GM18861 (cell line): ENCODE measurements around the gene STAP2.
"Not testable (repeated sequence)": the region's sequence is repeated elsewhere in the genome, so short reads cannot be mapped to it uniquely, and the experiment has no call there.

Source experiments
- ATAC-seq: cut with Tn5 transposase; IDR thresholded peaks from one replicate; pipeline ENCODE4 v1.9.1; 2021; ENCODE audit not compliant: unreplicated experiment

STAP2 gene

DNA sequence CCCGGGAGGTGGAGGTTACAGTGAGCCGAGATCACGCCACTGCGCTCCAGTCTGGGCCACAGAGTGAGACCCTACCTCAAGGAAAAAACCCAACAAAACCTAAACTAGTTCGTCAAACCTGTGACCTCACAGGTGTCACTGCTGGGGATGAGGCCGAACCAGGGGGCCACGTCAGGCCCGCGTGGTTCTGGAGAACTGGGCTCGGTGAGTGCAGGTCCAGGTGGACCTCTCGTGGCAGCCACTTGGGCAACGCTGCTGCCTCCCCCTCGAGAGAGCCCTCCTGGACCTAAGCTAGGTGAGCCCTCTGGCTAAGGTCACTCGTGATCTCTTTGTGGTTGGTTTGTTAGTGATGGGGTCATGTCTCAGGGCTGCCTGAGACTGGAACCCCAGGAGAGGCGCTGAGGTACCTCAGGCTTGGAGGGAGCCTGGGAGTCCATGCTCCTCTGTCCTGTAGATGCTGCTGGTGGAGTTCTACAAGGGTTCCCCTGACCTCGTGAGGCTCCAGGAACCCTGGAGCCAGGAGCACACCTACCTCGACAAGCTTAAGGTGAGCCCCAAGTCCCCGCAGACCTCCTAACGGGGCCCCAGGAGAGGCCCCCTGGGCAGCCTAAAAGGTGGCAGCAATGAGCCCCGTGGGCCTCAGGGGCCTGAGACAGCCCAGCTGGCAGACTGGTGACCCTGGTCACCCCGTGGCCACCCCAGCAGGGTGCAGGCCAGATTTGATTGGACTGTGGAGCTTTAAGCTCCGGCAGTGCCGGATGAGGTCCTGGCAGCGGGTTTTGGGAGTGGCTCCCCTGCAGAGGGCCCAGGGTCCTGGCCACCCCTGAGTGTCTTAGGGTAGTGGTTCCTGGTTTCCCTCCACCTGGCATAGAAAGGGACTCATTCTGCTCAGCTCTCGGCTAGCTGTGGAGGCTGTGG lies 20.3 kb upstream of the STAP2 start:
- no peak for ATAC-seq

DNA sequence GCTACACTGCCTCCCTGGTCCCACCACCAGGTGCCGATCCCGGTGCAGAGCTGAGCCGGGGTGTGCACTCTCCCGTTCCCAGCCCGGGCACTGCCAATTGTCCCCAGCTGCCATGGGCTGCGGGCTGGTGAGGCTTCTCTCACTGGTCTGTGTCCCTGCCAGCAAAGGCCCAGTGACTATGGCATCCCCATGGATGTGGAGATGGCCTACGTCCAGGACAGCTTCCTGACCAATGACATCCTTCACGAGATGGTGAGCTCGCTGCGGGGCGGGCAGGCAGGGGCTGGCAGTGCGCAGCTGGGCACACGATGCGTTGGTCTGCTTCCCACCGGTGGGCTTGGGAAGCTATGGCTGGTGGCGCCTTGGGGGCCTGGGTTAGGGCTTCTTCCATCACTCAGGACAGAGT lies 19.3 kb upstream of the STAP2 start:
- ATAC-seq, result no peak

DNA sequence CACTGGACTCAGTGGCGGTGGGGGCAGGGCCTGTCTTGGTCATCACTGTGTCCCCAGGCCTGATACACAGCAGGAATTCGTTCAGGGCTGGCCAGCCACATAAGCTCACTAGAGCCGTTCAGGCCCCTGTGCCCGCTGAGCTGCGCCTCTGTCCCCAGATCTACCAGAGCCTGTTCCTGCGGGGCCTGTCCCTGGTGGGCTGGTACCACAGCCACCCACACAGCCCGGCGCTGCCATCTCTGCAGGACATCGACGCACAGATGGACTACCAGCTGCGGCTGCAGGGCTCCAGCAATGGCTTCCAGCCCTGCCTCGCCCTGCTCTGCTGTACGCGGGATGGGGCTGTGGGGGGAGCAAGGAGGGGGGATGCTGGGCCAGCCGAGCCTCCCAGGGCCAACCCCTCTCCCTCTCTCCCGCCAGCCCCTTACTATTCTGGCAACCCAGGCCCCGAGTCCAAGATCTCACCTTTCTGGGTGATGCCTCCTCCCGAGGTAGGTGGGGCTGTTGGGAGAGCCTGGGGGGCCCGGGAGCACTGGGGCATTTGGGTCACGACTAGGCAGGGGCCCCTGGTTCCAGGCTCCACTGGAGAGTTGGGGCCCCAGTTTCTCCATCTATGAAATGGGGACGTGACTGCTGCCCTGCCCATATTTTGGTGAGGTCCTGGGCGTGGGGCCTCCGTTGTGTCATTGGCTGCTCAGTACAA lies 18.6 kb upstream of the STAP2 start:
- no peak for ATAC-seq

DNA sequence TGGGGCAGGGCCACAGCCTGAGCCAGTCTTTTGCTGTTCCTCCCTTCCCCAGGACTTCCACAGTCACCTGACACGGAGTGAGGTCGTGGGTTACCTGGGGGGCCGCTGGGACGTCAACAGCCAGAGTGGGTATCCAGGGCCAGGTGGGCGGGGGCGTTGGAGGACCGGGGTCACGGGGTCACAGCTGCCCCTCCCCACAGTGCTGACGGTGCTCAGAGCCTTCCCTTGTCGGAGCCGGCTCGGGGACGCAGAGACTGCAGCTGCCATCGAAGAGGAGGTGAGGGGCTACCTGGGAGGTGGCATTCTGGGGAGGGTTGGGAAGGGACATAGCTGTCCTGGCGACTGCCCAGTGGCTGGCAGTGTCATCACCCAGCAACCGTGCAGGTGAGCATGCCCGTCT lies 16.3 kb upstream of the STAP2 start:
- no peak for ATAC-seq

DNA sequence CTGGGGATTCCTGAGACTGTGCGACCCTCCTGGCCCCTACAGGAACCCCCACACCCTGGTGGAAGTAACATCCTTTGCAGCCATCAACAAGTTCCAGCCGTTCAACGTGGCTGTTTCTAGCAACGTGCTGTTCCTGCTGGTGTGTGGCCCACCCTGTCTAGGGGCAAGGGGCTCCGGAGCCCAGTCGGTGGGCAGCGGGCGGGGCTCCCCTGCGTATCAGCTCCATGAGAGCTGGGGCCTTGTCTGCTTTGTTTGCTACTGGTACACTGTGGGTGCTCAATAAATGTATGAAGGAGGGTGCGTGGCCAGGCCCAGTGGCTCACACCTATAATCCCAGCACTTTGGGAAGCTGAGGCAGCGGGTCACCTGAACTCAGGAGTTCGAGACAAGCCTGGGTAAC lies 15.7 kb upstream of the STAP2 start:
- no peak for ATAC-seq

DNA sequence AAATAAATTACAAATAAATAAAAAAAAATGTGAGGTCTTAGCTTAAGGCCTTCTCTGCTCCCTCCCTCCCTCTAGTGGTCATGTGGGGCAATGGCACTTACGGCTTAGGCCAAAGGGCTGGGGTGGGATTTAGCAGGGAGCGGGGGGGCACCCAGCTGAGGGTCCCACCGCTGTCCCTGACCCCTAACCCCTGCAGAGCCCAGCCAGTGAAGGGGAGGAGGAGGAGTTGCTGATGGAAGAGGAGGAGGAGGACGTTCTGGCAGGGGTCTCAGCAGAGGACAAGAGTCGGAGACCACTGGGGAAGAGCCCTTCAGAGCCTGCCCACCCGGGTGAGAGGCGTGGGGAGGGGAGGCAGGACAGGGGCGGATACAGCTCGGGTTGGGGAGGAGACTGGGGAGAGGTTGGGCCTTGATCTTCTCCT lies 14.1 kb upstream of the STAP2 start:
- no peak for ATAC-seq

DNA sequence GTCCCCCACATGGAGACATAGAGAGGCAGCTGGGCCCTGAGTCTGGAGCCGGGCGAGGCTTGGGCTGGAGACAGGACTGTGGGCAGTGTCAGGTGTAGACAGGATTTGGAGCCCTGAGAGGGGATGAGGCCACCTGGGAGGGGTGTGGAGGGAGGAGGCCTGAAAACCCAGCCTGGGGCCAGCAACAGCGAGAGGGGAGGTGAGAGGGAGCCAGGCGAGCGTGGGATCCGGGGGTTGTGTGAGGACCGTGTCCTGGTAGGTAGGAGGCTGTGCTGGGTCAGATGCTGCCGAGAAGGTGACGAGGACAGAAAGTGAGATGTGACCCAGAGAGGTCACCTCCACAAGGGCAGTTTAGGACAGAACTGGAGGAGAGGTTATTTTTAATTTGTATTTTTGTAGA lies 12.1 kb upstream of the STAP2 start:
- no peak for ATAC-seq

DNA sequence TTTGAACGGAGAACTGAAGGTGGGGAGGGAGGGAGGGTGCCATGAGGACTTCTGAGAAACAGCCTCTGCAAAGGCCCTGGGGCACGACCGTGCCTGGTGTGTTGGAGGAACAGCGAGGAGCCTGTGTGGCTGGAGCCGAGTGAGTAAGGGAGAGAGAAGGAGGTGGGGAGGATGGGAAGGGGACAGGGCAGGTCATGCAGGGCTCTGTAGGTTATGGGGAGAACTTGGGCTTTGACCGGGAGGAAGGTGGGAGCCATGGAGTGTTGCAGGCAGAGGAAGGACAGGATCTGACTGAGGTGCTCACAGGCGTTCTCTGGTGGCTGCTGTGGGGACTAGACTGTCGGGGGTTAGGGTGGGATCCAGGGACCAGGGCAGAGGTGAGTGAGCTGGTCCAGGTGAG lies 11.5 kb upstream of the STAP2 start:
- ATAC-seq, result no peak

DNA sequence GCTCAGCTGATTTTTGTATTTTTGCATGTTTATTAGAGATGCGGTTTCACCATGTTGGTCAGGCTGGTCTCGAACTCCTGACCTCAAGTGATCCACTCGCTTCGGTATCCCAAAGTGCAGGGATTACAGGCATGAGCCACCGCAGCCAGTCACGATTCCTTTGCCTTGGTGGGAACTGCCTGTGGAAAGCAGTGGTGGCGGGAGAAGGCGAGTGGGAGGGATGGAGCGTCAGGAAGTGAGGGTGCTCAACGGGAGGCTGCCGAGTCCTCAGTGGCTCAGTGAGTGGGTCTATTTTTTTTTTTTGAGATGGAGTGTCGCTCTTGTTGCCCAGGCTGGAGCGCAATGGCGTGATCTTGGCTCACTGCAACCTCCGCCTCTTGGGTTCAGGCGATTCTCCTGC lies 10.6 kb upstream of the STAP2 start:
- not testable (repeated sequence) for ATAC-seq

DNA sequence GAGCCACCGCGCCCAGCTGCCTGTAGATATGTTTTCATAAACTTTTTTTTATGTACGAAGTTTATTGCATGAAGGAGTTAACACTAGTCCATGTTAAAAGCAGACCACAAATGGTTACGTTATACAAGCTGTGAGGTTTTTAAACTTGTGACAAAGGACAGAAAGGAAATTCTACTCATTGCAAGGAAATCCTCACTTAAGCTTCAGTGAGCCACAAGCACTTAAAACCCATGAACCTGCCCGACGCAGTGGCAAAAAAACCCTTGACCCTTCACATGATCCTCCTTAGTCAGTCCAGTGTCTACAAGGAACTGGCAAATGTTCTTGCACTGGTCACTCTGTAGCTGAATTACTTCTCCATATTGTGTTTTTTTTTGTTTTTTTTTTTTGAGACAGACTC lies 8.9 kb upstream of the STAP2 start:
- no peak for ATAC-seq

DNA sequence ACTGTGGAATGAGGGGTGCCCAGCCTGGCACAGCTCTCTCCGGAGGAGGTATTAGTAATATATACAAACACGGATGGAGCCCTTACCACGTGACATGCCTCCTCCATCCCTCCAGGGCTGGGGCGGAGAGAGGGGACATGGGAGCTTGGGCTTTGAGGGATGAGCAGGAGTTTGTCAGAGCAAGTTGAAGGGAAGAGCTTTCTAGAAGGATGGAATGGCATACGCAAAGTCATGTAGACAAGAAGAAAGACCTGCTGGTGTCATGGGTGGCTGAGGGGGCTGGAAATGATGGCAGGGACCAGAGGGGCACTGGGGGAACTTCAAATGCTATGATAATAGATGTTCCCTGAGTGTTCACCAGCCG lies 7.4 kb upstream of the STAP2 start:
- ATAC-seq, result no peak

DNA sequence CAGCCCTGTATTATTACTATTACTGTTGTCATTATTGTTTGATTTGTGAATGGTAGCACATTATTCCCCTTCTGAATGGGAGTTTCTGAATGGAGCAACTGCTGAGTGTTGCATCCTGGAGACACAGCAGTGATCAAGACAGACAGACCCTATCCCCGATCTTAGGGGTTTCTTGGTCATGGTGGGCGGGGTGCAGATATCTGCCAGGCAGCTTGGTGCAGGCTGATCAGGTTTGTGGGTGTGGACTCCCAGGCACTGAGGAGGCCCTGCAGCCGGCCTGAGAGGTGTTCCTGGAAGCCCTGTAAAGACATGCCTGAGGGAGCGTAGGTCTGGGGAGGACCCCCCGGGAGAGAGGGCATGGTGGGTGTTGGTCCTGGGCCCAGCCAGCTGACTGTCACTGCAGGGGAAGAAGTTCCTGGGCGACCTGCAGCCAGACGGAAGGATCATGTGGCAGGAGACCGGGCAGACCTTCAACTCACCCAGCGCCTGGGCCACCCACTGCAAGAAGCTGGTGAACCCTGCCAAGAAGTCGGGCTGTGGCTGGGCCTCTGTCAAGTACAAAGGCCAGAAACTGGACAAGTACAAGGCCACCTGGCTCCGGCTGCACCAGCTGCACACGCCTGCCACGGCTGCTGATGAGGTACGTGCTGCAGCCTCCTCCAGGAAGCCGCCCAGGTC lies 6.9 kb upstream of the STAP2 start:
- ATAC-seq, result no peak

DNA sequence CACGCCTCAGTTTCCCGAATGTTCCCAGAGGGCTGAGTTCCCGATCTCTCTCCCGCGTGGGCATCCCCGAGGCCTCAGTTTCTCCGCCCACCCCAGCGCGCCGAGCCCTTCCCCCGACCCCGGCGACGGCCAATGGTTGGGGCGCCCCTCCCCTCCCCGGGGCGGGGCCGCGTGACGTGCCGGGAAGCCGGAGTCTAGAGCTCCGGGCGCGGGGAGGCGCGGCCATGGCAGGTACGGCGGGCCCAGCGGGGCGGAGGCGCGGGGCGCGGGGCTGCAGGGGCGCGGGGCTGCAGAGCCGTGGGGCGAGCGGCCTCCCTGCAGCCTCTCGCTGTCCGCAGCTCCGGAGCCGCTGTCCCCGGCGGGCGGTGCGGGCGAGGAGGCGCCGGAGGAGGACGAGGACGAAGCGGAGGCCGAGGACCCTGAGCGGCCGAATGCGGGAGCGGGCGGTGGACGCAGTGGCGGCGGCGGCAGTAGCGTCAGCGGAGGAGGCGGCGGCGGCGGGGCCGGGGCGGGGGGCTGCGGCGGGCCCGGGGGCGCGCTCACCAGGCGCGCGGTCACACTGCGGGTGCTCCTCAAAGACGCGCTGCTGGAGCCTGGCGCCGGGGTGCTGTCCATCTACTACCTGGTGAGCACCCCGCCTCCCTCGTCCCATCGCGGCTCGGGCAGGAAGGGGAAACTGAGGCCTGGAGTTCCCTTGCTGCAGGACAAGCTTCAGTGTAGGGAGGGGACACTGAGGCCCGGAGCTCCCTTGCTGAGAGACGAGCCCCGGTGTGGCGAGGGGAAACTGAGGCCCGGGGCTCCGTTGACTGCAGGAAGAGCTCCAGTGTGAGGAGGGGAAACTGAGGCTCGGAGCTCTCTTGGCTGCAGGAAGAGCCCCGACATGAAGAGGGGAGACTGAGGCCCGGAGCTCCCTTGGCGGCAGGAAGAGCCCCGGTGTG lies 5.0 kb upstream of the STAP2 start, which contains the start of gene MPND:
Gene MPND, plus strand, starts transcription at position 193 of the 938 bp plus-strand sequence. Its CDS starts 32 bp downstream, at position 225.
- peak; percentile 38 for ATAC-seq

DNA sequence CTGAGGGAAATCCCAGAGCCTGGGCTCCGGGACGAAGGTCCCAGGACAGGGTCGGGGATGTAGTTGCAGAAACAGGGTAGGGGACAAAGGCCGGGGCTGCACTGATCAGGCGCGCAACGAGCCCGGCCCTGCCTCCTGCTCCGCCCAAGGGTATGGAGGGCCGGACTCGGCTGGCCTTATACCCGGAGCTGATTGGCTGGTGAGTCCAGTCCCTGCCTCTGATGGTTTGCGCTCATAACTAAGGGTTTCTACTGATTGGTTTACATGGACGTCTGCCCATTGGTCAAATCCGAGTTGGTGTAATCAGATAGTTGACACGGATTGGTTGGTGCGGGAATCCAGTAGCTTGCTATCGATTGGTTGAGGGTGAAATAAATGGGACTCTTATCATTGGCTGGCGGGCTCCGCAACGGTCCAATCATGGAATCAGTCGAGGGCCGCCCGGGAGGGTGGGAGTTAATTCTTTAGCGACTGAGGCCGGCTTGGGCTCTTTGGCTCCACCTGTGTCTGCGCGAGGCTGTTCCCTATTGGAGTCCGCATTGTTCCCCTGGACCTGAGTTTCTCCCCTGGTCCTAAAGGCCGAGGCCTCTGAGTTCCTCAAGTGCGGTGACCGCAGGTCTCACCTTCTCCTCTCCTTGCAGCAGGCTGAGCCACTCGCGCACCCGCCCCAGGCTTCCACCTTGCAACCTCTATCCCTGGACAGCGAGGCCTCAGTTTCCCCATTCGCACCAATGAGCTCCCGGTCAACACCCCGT lies 4.2 kb upstream of the STAP2 start:
- peak; percentile 77 for ATAC-seq

DNA sequence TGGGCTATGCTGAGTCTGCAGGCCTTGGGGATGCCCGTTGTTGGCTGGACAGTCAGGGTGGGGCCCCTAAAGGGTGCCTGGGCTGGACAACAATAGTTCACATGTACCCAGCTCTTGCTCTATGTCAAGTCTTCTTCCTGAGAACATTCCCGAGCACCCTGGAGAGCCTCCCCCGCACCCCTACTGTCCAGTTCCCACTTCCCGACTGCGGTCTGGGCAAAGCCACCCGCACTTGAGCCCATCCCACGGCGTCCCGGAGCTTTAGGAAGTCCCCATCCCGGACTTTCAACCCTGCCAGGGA lies 3.6 kb upstream of the STAP2 start:
- ATAC-seq, result no peak

DNA sequence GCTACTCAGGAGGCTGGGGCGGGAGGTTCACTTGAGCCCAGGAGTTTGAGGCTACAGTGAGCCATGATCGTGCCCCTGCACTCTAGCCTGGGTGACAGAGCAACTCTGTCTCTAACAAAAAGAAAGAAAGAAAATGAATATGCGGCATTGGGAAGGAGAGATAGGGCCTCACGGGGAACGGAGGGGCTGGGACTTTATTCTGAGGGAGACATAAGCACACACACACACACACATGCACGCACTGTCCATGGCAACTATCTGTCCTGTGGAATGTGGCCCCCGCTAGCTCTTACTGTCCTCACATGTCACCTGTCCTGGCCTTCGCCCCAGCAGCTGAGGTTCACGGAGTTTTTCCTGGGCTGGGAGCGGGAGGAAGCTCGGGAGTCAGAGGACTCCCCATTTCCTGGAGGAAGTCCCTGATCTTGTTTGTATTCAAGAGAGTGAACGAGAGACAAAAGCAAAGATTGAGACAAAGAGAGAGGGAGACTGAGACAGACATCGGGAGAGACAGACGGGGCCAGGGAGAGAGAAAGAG lies 654 bp downstream of the STAP2 start:
- no peak for ATAC-seq

DNA sequence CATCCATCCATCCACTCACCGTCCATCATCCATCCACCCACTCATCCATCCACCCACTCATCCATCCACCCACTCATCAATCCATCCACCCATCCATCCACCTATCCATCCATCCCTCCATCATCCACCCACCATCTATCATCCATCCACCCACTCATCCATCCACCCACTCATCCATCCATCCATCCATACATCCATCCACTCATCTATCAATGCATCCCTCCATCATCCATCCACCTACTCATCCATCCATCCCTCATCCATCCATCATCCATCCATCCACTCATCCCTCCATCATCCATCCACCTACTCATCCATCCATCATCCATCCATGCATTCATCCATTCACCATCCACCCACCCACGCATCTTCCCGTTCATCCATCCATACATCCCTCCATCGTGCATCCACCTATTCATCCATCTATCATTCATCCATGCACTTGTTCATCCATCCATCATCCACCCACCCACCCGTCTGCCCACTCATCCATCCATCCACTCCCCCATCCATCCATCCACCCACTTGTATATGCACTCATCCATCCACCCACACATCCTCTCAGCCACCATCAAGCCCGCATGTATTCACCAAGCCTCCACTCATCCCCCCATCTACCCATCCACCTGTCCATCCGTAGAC lies 3.6 kb downstream of the STAP2 start:
- no peak for ATAC-seq

DNA sequence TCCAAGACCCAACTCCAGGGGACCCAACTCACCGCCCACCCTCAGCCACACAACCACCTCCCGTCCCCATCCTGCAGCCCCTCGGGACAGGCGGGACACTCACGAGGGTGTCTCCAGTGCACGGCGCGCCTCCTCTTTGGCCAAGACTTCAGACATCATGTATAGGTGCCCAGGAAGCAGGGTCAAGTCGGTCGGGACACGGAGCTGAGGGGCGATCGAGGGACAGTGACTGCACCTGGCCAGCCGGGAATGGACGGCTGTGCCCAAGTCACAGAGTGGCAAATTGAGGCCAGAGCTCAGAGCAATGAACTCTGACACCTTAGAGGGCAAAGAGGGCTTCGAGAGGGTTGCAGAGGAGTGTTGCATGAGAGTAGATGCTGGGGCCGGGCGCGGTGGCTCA lies 8.8 kb downstream of the STAP2 start:
- no peak for ATAC-seq

DNA sequence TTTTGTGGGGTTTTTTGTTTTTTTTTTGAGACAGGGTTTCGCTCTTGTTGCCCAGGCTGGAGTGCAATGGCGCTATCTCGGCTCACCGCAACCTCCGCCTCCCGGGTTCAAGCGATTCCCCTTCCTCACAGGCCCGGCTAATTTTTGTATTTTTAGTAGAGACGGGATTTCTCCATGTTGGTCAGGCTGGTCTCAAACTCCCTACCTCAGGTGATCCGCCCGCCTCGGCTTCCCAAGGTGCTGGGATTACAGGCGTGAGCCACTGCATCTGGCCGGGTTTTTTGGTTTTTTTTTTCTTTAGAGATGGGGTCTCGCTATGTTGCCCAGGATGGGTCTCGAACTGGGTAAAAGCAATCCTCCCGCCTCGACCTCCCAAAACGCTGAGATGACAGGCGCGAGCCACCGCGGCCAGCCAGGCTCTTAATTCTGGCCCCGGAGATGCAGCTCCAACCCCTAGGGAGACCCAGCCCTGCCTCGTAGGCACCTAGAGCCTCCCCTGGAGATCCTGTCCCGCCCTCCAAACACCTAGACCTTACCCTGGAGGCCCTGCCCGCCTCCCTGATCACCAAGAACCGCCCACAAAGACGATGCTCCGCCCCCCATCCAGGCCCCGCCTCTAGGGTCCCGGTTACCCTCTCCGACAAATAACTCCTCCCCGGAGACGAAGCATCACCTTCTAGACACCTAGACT lies 9.5 kb downstream of the STAP2 start:
- not testable (repeated sequence) for ATAC-seq
